Upper lobe of left lung (tissue), 6 donors: ENCODE results near the gene TMTC2. TPM values are rescaled to one million over a fixed set of nuclear protein-coding genes. Genes with fewer than 3 reads are reported as not detected.

Source experiments
- ATAC-seq, 2 donors: fragments of 200-7000 bp; cut with Tn5 transposase; one replicate each; pipeline ENCODE4 v1.9.1; 2022; ENCODE audit warnings: mild to moderate bottlenecking in 2 of 2, moderate library complexity in 2 of 2; ENCODE audit not compliant: low FRiP score in 2 of 2
- DNase-seq, 2 donors: peaks; one replicate each; pipeline ENCODE4 v3.0.0-alpha.2; 2019 to 2020
- H3K27ac ChIP-seq, 4 donors: fragments of 200-600 bp; sonication (generic); one replicate each; pipeline ENCODE4 v1.5.1; 2016 to 2019
- H3K27me3 ChIP-seq, 4 donors: fragments of 200-600 bp; sonication (generic); one replicate each; pipeline ENCODE4 v1.5.1; 2017 to 2019
- H3K36me3 ChIP-seq, 4 donors: fragments of 200-600 bp; sonication (generic); one replicate each; pipeline ENCODE4 v1.5.1; 2016 to 2019
- H3K4me1 ChIP-seq, 4 donors: fragments of 200-600 bp; sonication (generic); one replicate each; pipeline ENCODE4 v1.5.1; 2018 to 2019
- H3K4me3 ChIP-seq, 4 donors: fragments of 200-600 bp; sonication (generic); one replicate each; pipeline ENCODE4 v1.5.1; 2017 to 2019; ENCODE audit warnings: mild to moderate bottlenecking in 2 of 4, moderate library complexity in 1 of 4
- H3K9me3 ChIP-seq, 4 donors: fragments of 200-600 bp; sonication (generic); one replicate each; pipeline ENCODE4 v1.5.1; 2018 to 2019
- EP300 ChIP-seq, 4 donors: sonication (generic); formaldehyde crosslinking; IDR thresholded peaks; one replicate each; pipeline ENCODE4 v1.5.1; 2017; ENCODE audit warnings: antibody characterized with exemption in 4 of 4, control low read depth in 2 of 4
- POLR2A ChIP-seq, 4 donors: fragments of 450-650 bp; IDR thresholded peaks; one replicate each; pipeline ENCODE4 v1.5.1; 2016 to 2017; ENCODE audit warnings: antibody characterized with exemption in 4 of 4, mild to moderate bottlenecking in 2 of 4
- POLR2AphosphoS5 ChIP-seq, 2 donors: sonication (generic); formaldehyde crosslinking; IDR thresholded peaks; one replicate each; pipeline ENCODE4 v1.5.1; 2017; ENCODE audit warnings: antibody characterized with exemption in 2 of 2
- WGBS, 2 donors: methylation state at CpG; one replicate each; pipeline ENCODE4 v1.1.5; 2017 to 2018; 5-methylcytosine and 5-hydroxymethylcytosine counted together
- total RNA-seq, 6 donors: library from RNA; depleted of rRNA in 4 of 6; stranded (reverse); fragments of >200 nt in 4 of 6; gene quantifications; one replicate each; pipeline versions ENCODE4 v1.1.0 to v1.2.1, GENCODE V29; 2016 to 2021
- TF ChIP-seq, protein P1 (sequence below), 6 experiments: fragments of 450-650 bp in 4 of 6; fragments of 200-600 bp in 2 of 6; sonication (generic) in 2 of 6; IDR thresholded peaks; one replicate each; pipeline ENCODE4 v1.5.1; 2016 to 2019; ENCODE audit warnings: antibody characterized with exemption in 6 of 6
- donor health status: DM: no; HTN: no; CAD: no; lungs with moderate emphysema.
- donor health status: DM: no; HTN: yes; CAD: no; lungs with severe emphysema.

Gene TMTC2
- total RNA-seq, 6 donors from 2014 or later, result 21.2 to 37.7 (median 26.8) TPM

GRCh38 chr12:82695531-82695930 lies 8.8 kb downstream of the TMTC2 start:
- Histone ChIP-seq H3K36me3 (no peaks in the 10 kb centered on the region), H3K27ac (no peak overlapping the region), H3K27me3 (no peaks in the 10 kb centered on the region), H3K4me1 (peaks cover 0 to 9% (median 4%) of the 10 kb centered on the region in 4 donors), H3K4me3 (no peak overlapping the region), H3K9me3 (no peaks in the 10 kb centered on the region)
- ATAC-seq (no peak), DNase-seq (no peak)
- 71 to 88% methylated on average over 2 of the region's 2 CpGs for WGBS, 2 donors
- TF ChIP-seq, protein P1, sequence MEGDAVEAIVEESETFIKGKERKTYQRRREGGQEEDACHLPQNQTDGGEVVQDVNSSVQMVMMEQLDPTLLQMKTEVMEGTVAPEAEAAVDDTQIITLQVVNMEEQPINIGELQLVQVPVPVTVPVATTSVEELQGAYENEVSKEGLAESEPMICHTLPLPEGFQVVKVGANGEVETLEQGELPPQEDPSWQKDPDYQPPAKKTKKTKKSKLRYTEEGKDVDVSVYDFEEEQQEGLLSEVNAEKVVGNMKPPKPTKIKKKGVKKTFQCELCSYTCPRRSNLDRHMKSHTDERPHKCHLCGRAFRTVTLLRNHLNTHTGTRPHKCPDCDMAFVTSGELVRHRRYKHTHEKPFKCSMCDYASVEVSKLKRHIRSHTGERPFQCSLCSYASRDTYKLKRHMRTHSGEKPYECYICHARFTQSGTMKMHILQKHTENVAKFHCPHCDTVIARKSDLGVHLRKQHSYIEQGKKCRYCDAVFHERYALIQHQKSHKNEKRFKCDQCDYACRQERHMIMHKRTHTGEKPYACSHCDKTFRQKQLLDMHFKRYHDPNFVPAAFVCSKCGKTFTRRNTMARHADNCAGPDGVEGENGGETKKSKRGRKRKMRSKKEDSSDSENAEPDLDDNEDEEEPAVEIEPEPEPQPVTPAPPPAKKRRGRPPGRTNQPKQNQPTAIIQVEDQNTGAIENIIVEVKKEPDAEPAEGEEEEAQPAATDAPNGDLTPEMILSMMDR (IDR thresholded peaks at IDR 0.05), result no peak
- TF ChIP-seq EP300 (IDR thresholded peaks at IDR 0.05), result no peak
- no peak for TF ChIP-seq POLR2A (IDR thresholded peaks at IDR 0.05)
- no peak for TF ChIP-seq POLR2AphosphoS5 (IDR thresholded peaks at IDR 0.05)

- DNase-seq (no peak), ATAC-seq (no peak)
- Histone ChIP-seq H3K4me1 (peaks cover 0 to 9% (median 2%) of the 10 kb centered on the region in 4 donors), H3K27ac (no peak overlapping the region), H3K9me3 (no peaks in the 10 kb centered on the region), H3K27me3 (no peaks in the 10 kb centered on the region), H3K4me3 (no peak overlapping the region), H3K36me3 (no peaks in the 10 kb centered on the region)
- no peak for TF ChIP-seq EP300 (IDR thresholded peaks at IDR 0.05)
Observed at GRCh38 chr12:82696543-82696942, 9.8 kb downstream of the TMTC2 start.

DNA sequence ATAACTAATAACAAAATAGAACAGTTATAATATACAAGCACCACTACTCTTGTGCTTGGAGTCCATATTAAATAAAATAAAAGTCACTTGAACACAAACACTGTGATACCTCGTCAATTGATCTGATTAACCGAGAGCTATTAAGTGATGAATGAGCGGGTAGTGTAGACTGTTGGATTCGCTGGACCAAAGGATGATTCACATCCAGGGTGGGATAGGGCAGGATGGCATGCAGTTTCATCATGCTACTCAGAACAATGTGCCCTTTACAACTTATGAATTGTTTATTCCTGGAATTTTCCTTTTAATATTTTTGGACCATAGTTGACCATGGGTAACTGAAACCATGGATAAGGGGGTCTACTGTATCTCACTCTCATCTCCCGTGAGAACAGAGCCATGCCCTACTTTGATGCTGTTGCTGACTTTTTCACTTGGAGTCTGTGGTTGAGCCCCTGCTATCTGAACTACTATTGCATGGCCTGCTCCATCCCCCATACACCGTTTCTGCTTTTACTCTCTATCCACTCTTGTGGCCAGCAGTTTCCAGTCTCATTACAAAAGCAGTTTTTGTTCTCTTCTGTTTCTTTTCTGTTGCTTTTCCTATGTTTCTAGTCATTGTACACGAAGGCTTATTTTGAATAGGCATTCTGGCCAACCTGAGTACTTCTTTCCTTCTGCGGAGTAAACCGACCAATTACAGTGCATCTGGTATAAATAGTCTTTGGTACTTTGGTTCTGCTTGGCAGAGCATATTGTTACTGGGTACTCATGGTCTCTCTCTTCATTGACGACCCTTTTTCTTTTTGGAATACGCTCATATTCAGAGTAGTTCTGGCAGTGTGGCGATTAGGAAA lies 12.2 kb downstream of the TMTC2 start:
- ATAC-seq, result no peak
- Histone ChIP-seq H3K36me3 (no peaks in the 10 kb centered on the region), H3K4me3 (no peak overlapping the region), H3K27ac (no peak overlapping the region), H3K9me3 (no peaks in the 10 kb centered on the region), H3K4me1 (peaks cover 0 to 9% (median 2%) of the 10 kb centered on the region in 4 donors), H3K27me3 (no peaks in the 10 kb centered on the region)
- TF ChIP-seq, protein P1 (IDR thresholded peaks at IDR 0.05), result no peak
- no peak for TF ChIP-seq POLR2AphosphoS5 (IDR thresholded peaks at IDR 0.05)
- TF ChIP-seq POLR2A (IDR thresholded peaks at IDR 0.05), result no peak
- no peak for DNase-seq
- WGBS, 2 donors, result 94 to 95% methylated on average over 12 of the region's 12 CpGs

DNA sequence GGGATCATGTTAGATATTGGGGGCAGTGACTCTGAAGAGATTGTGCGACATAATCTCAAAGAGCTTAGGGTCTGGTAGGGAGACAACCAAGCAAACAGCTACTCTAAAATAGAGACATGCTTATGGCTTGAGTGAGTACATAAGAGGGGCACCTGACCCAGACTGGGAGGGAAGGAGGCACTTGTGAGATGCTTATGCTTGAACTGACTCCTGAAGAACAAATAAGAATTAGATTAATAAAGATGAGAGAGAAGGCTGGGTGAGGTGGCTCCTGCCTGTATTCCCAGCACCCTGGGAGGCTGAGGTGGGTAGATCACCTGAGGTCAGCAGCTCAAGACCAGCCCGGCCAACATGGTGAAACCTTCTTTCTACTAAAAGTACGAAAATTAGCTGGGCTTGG lies 19.1 kb downstream of the TMTC2 start:
- H3K9me3 ChIP-seq, result no peaks in the 10 kb centered on the region
- DNase-seq (peak in 1 of 2 donors; percentile 45), ATAC-seq (no peak)
- H3K36me3 ChIP-seq, result no peaks in the 10 kb centered on the region
- no peak overlapping the region for H3K4me3 ChIP-seq
- H3K4me1 ChIP-seq, result no peaks in the 10 kb centered on the region
- H3K27ac ChIP-seq, result no peak overlapping the region
- H3K27me3 ChIP-seq, result no peaks in the 10 kb centered on the region
- TF ChIP-seq EP300 (IDR thresholded peaks at IDR 0.05), result no peak
- no peak for TF ChIP-seq POLR2A (IDR thresholded peaks at IDR 0.05)
- TF ChIP-seq POLR2AphosphoS5 (IDR thresholded peaks at IDR 0.05), result no peak
- TF ChIP-seq, protein P1 (IDR thresholded peaks at IDR 0.05), result no peak
- WGBS, 2 donors, result 68 to 77% methylated on average over 3 of the region's 3 CpGs

GRCh38 chr12:82708061-82708879 lies 21.6 kb downstream of the TMTC2 start:
- Histone ChIP-seq H3K4me1 (no peaks in the 10 kb centered on the region), H3K4me3 (no peak overlapping the region), H3K27me3 (no peaks in the 10 kb centered on the region), H3K36me3 (no peaks in the 10 kb centered on the region), H3K27ac (no peak overlapping the region), H3K9me3 (no peaks in the 10 kb centered on the region)
- 84 to 89% methylated on average over 10 of the region's 10 CpGs for WGBS, 2 donors
- no peak for TF ChIP-seq POLR2A (IDR thresholded peaks at IDR 0.05)
- no peak for TF ChIP-seq EP300 (IDR thresholded peaks at IDR 0.05)
- TF ChIP-seq POLR2AphosphoS5 (IDR thresholded peaks at IDR 0.05), result no peak
- TF ChIP-seq, protein P1 (IDR thresholded peaks at IDR 0.05), result no peak
- ATAC-seq (no peak), DNase-seq (no peak)
